Fibroblast of lung (primary cell): ENCODE results near the gene ERI3. TPM values are rescaled to one million over a fixed set of nuclear protein-coding genes. Genes with fewer than 3 reads are reported as not detected.

Experiments
- DNase-seq, 2 donors: peaks; one replicate each; pipeline versions ENCODE4 v3.0.0 to v3.0.0-alpha.2; 2010; ENCODE audit warnings: low read depth in 2 of 2
- H2AFZ ChIP-seq: 2 replicates; pipeline ENCODE4 v1.5.1; 2012; ENCODE audit warnings: low read length, control low read depth, inconsistent platforms
- H3K27ac ChIP-seq: 2 replicates; pipeline ENCODE4 v1.5.1; 2011; ENCODE audit warnings: low read length, control low read depth; ENCODE audit not compliant: insufficient read depth
- H3K27me3 ChIP-seq: 2 replicates; pipeline ENCODE4 v1.5.1; 2011; ENCODE audit warnings: mild to moderate bottlenecking, low read length; ENCODE audit not compliant: control insufficient read depth, insufficient read depth
- H3K36me3 ChIP-seq: 2 replicates; pipeline ENCODE4 v1.5.1; 2011; ENCODE audit warnings: low read length; ENCODE audit not compliant: control insufficient read depth, insufficient read depth
- H3K4me1 ChIP-seq: 2 replicates; pipeline ENCODE4 v1.5.1; 2011; ENCODE audit warnings: low read length; ENCODE audit not compliant: control insufficient read depth, insufficient read depth; ENCODE audit errors: extremely low read depth
- H3K4me2 ChIP-seq: 2 replicates; pipeline ENCODE4 v1.5.1; 2011; ENCODE audit warnings: low read length, control low read depth; ENCODE audit not compliant: insufficient read depth; ENCODE audit errors: extremely low read depth
- H3K4me3 ChIP-seq, 4 experiments: fragments of 200-600 bp in 1 of 4; sonication (generic) in 1 of 4; replicated peaks in 1 of 4; 2 replicates each; pipeline ENCODE4 v1.5.1; 2011 to 2016; ENCODE audit warnings: low read length in 4 of 4, low read depth in 3 of 4, mild to moderate bottlenecking in 3 of 4, control low read depth in 2 of 4, inconsistent platforms in 1 of 4, mixed read lengths in 1 of 4; ENCODE audit not compliant: insufficient read depth in 1 of 4; ENCODE audit errors: control extremely low read depth in 1 of 4
- H3K79me2 ChIP-seq: 2 replicates; pipeline ENCODE4 v1.5.1; 2012; ENCODE audit warnings: mild to moderate bottlenecking, low read length, inconsistent platforms; ENCODE audit not compliant: control insufficient read depth, insufficient read depth
- H3K9ac ChIP-seq: 2 replicates; pipeline ENCODE4 v1.5.1; 2011; ENCODE audit warnings: mild to moderate bottlenecking, low read length, control low read depth; ENCODE audit not compliant: insufficient read depth
- H3K9me3 ChIP-seq: 2 replicates; pipeline ENCODE4 v1.5.1; 2012; ENCODE audit warnings: low read depth, low read length; ENCODE audit not compliant: control insufficient read depth, insufficient read depth
- H4K20me1 ChIP-seq: 2 replicates; pipeline ENCODE4 v1.5.1; 2011; ENCODE audit warnings: low read length; ENCODE audit not compliant: control insufficient read depth, insufficient read depth; ENCODE audit errors: extremely low read depth
- CTCF ChIP-seq, 2 donors: IDR thresholded peaks in 1 of 2; conservative IDR thresholded peaks in 1 of 2; 1 replicate in 1 of 2; 2 replicates in 1 of 2; pipeline ENCODE4 v1.5.1; 2011 to 2012; ENCODE audit warnings: low read length in 2 of 2, control low read depth in 1 of 2, inconsistent platforms in 1 of 2, low read depth in 1 of 2, mild to moderate bottlenecking in 1 of 2
- EZH2 ChIP-seq: IDR thresholded peaks from 2 replicates; pipeline ENCODE4 v1.5.1; 2012; ENCODE audit warnings: low read length, control low read depth, mild to moderate bottlenecking; ENCODE audit errors: missing control alignments
- polyA plus RNA-seq, 2 donors: library from polyadenylated mRNA; depleted of rRNA in 1 of 2; stranded (reverse) in 1 of 2; unstranded in 1 of 2; fragments of >200 nt; gene quantifications; 2 replicates each; pipeline ENCODE4 v1.2.1, GENCODE V29; 2011 to 2012; ENCODE audit warnings: missing spikeins in 1 of 2
- total RNA-seq: library from RNA; depleted of rRNA; stranded (reverse); fragments of >200 nt; gene quantifications from 2 replicates; pipeline ENCODE4 v1.2.1, GENCODE V29; 2014

The ERI3 gene
- total and polyA plus RNA-seq, 2 donors (not counting 1 experiment from before 2014, with no cell fraction given) = 43.4 to 44.9 TPM

GRCh38 chr1:44261962-44262361, 93.1 kb downstream of the ERI3 start:
- Histone ChIP-seq H3K9ac (no peak overlapping the region), H3K27ac (no peak overlapping the region), H3K79me2 (no peaks in the 10 kb centered on the region), H3K4me1 (no peaks in the 10 kb centered on the region), H2AFZ (no peak overlapping the region), H4K20me1 (no peaks in the 10 kb centered on the region), H3K36me3 (no peaks in the 10 kb centered on the region), H3K9me3 (no peaks in the 10 kb centered on the region), H3K27me3 (no peaks in the 10 kb centered on the region), H3K4me2 (no peak overlapping the region), H3K4me3 (no peak overlapping the region)
- no peak for DNase-seq
- TF ChIP-seq EZH2 (no peak), CTCF (conservative IDR thresholded peaks at IDR 0.05 in 1 of 2, IDR thresholded peaks at IDR 0.05 in 1 of 2; ENCODE audit: low read depth in 1 of 2, low read length in 2 of 2) (no peak)

GRCh38 chr1:44261171-44261817, 93.8 kb downstream of the ERI3 start:
- Histone ChIP-seq H3K9me3 (no peaks in the 10 kb centered on the region), H2AFZ (no peak overlapping the region), H3K27me3 (no peaks in the 10 kb centered on the region), H3K4me1 (no peaks in the 10 kb centered on the region), H3K36me3 (no peaks in the 10 kb centered on the region), H4K20me1 (no peaks in the 10 kb centered on the region), H3K4me2 (no peak overlapping the region), H3K79me2 (no peaks in the 10 kb centered on the region), H3K4me3 (no peak overlapping the region), H3K9ac (no peak overlapping the region), H3K27ac (no peak overlapping the region)
- TF ChIP-seq EZH2 (no peak), CTCF (conservative IDR thresholded peaks at IDR 0.05 in 1 of 2, IDR thresholded peaks at IDR 0.05 in 1 of 2; ENCODE audit: low read depth in 1 of 2, low read length in 2 of 2) (no peak)
- DNase-seq = no peak

- no peaks in the 10 kb centered on the region for H3K9me3 ChIP-seq
- DNase-seq = no peak
- H4K20me1 ChIP-seq = no peaks in the 10 kb centered on the region
- H3K79me2 ChIP-seq = no peaks in the 10 kb centered on the region
- H3K27me3 ChIP-seq = no peaks in the 10 kb centered on the region
- H3K36me3 ChIP-seq = no peaks in the 10 kb centered on the region
- H3K27ac ChIP-seq = no peak overlapping the region
- no peak overlapping the region for H3K4me3 ChIP-seq
- H3K4me1 ChIP-seq = no peaks in the 10 kb centered on the region
- no peak overlapping the region for H3K4me2 ChIP-seq
- TF ChIP-seq CTCF (conservative IDR thresholded peaks at IDR 0.05 in 1 of 2, IDR thresholded peaks at IDR 0.05 in 1 of 2; ENCODE audit: low read depth in 1 of 2, low read length in 2 of 2) (no peak), EZH2 (no peak)
- H3K9ac ChIP-seq = no peak overlapping the region
- H2AFZ ChIP-seq = no peak overlapping the region
Measured at GRCh38 chr1:44260792-44261170, 94.3 kb downstream of the ERI3 start.
